Prostate gland (tissue), 2 donors: ENCODE measurements around the gene ATP1B1.

Source experiments
- CTCF ChIP-seq, 4 experiments: fragments of 200-600 bp in 2 of 4; fragments of 450-650 bp in 2 of 4; sonication (generic) in 2 of 4; IDR thresholded peaks; 1 replicate in 3 of 4; 2 replicates in 1 of 4; pipeline ENCODE4 v1.5.1; 2016 to 2019; ENCODE audit warnings: antibody characterized with exemption in 4 of 4, mild to moderate bottlenecking in 2 of 4, moderate library complexity in 2 of 4
- POLR2A ChIP-seq: fragments of 450-650 bp; IDR thresholded peaks from one replicate; pipeline ENCODE4 v1.6.1; 2016; ENCODE audit warnings: antibody characterized with exemption, mild to moderate bottlenecking

- TF ChIP-seq CTCF (IDR thresholded peaks at IDR 0.05), result no peak
- no peak for TF ChIP-seq POLR2A
Measured at GRCh38 chr1:169100208-169100607, 6.3 kb upstream of the ATP1B1 start.
